ENCODE results near the gene PPARD. TPM values are rescaled to one million over a fixed set of nuclear protein-coding genes. Genes with fewer than 3 reads are reported as not detected.

Gene PPARD
- total RNA-seq, 4 donors from 2014 or later = 1.5 to 26.6 (median 7.8) TPM

DNA sequence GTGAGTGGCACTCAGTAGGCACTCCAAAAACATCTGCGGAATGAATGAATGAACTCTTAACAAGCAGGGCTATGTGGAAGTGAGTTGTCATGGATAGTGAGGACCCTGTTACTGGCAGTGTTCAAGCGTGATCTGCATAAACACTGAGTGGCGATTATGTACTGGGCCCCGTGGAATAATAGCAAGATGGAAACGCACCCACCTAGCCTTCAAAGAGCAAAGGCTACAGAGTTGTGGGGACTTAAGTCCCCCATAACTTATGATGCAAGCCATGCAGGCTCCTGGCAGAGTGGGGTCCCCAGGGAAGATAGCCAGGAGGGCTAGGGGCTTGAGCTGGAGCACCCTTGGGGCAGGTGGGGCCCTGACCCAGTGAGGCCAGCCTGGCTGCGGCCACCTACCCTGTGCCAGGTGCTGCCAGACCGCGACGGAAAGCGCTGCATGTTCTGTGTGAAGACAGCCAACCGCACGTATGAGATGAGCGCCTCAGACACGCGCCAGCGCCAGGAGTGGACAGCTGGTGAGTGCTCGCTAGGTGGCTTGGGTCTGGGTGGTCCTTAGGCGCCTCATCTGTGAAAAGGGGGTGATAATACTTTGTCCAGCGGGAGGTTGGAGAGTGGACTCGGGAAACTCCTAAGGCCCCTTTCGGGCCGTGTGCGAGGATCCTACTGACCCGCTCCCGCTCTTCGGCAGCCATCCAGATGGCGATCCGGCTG, 24.7 kb upstream of the PPARD start:
- peak overlapping the region; percentile 28 to 41 for H3K4me3 ChIP-seq
- intact Hi-C loops (cut with DNase I; ENCODE audit: low total_unique reads) = no loop called here
- peak overlapping the region in 1 of 2 donors; percentile 0 for H3K27ac ChIP-seq
- H3K27me3 ChIP-seq = no peaks in the 10 kb centered on the region
- no peak for DNase-seq
- peaks cover 3 to 10% of the 10 kb centered on the region in 2 donors for H3K4me1 ChIP-seq
- no peaks in the 10 kb centered on the region for H3K9me3 ChIP-seq
- H3K36me3 ChIP-seq = no peaks in the 10 kb centered on the region
- no peak for TF ChIP-seq POLR2A (IDR thresholded peaks at IDR 0.05)
- TF ChIP-seq, protein P1, sequence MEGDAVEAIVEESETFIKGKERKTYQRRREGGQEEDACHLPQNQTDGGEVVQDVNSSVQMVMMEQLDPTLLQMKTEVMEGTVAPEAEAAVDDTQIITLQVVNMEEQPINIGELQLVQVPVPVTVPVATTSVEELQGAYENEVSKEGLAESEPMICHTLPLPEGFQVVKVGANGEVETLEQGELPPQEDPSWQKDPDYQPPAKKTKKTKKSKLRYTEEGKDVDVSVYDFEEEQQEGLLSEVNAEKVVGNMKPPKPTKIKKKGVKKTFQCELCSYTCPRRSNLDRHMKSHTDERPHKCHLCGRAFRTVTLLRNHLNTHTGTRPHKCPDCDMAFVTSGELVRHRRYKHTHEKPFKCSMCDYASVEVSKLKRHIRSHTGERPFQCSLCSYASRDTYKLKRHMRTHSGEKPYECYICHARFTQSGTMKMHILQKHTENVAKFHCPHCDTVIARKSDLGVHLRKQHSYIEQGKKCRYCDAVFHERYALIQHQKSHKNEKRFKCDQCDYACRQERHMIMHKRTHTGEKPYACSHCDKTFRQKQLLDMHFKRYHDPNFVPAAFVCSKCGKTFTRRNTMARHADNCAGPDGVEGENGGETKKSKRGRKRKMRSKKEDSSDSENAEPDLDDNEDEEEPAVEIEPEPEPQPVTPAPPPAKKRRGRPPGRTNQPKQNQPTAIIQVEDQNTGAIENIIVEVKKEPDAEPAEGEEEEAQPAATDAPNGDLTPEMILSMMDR (IDR thresholded peaks at IDR 0.05) = no peak

DNA sequence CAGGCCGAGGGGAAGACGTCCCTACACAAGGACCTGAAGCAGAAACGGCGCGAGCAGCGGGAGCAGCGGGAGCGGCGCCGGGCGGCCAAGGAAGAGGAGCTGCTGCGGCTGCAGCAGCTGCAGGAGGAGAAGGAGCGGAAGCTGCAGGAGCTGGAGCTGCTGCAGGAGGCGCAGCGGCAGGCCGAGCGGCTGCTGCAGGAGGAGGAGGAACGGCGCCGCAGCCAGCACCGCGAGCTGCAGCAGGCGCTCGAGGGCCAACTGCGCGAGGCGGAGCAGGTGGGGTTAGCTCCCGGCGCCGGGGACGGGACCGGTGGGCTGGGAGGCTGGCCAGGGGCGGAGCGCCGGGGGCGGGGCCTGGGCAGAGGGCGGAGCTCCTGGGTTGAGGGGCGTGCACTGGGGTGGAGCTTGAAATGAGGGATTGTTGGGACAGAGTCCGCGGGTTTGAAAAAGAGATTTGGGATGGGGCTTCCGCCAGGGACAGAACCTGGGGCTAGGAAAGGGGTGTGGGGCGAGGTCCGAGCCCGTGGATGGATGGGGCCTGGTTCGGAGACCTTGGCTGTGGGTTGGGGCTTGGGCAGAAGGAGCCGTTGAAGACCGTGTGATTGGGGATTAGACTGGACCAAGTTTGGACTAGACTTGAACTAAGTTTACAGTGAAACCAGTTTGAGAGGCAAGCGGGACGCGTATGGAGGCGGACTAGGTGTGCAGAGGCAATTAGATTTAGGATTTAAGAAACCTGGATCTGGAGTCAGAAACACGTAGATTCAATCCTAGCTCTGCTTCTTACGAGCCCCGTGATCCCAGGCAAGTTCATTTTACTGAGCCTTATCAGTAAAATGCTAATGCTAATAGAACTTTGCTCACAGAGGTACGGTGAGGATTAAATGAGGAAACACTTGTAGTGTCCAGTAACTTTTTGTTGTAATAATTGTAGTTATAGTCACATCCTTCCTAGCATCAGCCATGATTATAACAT, 23.9 kb upstream of the PPARD start:
- Histone ChIP-seq H3K27ac (peak overlapping the region; percentile 38 to 57), H3K9me3 (no peaks in the 10 kb centered on the region), H3K27me3 (no peaks in the 10 kb centered on the region), H3K36me3 (no peaks in the 10 kb centered on the region), H3K4me1 (peaks cover 3 to 10% of the 10 kb centered on the region in 2 donors), H3K4me3 (peak overlapping the region; percentile 28 to 41)
- intact Hi-C loops (cut with DNase I; ENCODE audit: low total_unique reads) = no loop called here
- peak in 1 of 2 donors; percentile 37 for TF ChIP-seq POLR2A (IDR thresholded peaks at IDR 0.05)
- TF ChIP-seq, protein P1 (IDR thresholded peaks at IDR 0.05) = peak in 1 of 4 experiments; percentile 14
- DNase-seq = peak; percentile 82 to 91

DNA sequence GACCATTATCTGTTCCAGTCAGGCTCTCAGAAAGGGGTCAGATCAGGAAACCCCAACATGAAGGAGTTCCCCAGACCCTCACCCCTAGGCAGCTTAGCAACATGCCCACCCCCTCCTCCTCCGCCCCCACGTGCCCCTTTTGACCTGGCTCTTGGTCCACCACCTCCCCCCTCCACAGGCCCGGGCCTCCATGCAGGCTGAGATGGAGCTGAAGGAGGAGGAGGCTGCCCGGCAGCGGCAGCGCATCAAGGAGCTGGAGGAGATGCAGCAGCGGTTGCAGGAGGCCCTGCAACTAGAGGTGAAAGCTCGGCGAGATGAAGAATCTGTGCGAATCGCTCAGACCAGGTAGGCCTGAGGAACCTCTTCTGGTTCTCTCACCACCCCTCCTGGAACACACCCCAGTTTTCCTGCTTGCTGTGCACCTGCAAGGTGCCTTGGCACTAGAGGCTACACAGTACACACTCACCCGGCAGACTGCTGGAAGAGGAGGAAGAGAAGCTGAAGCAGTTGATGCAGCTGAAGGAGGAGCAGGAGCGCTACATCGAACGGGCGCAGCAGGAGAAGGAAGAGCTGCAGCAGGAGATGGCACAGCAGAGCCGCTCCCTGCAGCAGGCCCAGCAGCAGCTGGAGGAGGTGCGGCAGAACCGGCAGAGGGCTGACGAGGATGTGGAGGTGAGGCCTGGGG, 22.9 kb upstream of the PPARD start:
- no peaks in the 10 kb centered on the region for H3K27me3 ChIP-seq
- no peak for DNase-seq
- H3K36me3 ChIP-seq = no peaks in the 10 kb centered on the region
- TF ChIP-seq, protein P1 (IDR thresholded peaks at IDR 0.05) = no peak
- no peak for TF ChIP-seq POLR2A (IDR thresholded peaks at IDR 0.05)
- no peak overlapping the region for H3K4me3 ChIP-seq
- H3K27ac ChIP-seq = no peak overlapping the region
- H3K4me1 ChIP-seq = peaks cover 3 to 10% of the 10 kb centered on the region in 2 donors
- no peaks in the 10 kb centered on the region for H3K9me3 ChIP-seq
- intact Hi-C loops (cut with DNase I; ENCODE audit: low total_unique reads) = no loop called here

DNA sequence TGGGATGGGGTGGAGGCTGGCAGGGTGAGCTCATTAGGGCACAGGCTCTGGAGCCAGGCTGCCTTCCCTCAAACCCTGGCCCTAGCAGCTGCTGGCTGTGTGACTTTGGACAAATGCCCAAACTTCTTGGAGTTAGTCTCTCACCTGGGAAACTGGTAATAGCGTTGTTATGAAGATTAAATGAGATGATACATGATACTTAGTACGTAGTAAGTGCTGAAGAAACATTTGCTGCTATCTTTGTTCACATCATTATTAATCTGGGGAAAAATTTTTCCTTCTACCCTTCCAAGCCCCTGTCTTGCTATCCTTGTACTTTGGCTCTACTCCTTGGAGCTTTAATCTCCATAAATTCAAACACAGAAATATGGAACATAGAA, 22.3 kb upstream of the PPARD start:
- Histone ChIP-seq H3K4me1 (peaks cover 3 to 10% of the 10 kb centered on the region in 2 donors), H3K36me3 (no peaks in the 10 kb centered on the region), H3K4me3 (no peak overlapping the region), H3K9me3 (no peaks in the 10 kb centered on the region), H3K27ac (no peak overlapping the region), H3K27me3 (no peaks in the 10 kb centered on the region)
- TF ChIP-seq, protein P1 (IDR thresholded peaks at IDR 0.05) = no peak
- TF ChIP-seq POLR2A (IDR thresholded peaks at IDR 0.05) = no peak
- DNase-seq = no peak
- intact Hi-C loops (cut with DNase I; ENCODE audit: low total_unique reads) = no loop called here

Measured in uterus (tissue), 4 donors.